Activated CD8-positive, alpha-beta memory T cell treated with anti-CD3 and anti-CD28 coated beads, Interleukin-2, amount 50 U/mL, for 1 hour (primary cell): Measurements from ENCODE around the gene TMIGD1.

ENCODE experiments used
- DNase-seq: peaks from one replicate; pipeline ENCODE4 v3.0.0-alpha.2; 2020; ENCODE audit errors: extremely low read depth

The TMIGD1 gene, protein sequence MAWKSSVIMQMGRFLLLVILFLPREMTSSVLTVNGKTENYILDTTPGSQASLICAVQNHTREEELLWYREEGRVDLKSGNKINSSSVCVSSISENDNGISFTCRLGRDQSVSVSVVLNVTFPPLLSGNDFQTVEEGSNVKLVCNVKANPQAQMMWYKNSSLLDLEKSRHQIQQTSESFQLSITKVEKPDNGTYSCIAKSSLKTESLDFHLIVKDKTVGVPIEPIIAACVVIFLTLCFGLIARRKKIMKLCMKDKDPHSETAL

DNA sequence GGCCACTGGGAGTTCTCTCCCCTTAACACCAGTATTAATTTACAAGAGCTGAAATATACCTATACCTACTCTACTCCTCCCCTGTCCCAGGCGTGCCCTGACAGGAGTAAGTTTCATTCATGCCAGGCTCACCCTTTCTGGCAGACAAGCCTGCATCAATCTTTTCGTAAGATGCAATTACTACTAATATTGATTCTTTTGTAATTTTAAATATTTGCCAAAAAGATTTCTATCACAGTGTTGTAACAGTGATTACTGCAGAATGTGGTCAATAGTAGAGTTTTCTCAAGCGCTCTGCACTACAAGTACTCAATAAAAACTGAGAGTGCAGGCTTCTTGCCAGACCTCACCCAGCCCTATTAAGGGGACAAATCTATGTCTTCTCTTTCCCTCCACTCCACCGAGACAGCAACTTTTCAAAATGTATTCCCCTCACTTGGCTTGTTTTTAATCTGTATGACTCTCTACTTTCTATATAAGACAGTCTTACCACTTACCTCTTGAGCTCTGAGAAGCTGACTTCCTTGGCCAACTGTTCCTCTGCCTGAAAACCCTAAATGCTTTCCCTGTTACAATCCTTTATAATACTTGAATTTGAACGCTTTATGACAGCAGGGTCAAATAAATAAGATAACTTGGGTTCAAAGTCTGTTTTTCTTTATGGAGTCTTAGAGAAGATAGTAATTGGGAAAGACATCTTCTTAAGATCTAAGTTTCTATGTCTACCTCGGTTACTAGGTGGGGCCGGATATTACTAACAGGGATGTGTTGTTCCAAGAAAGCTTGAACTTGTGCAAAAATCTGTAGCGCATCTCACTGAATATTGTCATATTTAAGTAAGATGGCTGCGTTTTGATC is at the start of gene TMIGD1:
TMIGD1 (minus strand) TSS at position 555 of the 858 bp plus-strand sequence. CDS start 1,924 bp downstream, outside the sequence.
- DNase-seq, result no peak

DNA sequence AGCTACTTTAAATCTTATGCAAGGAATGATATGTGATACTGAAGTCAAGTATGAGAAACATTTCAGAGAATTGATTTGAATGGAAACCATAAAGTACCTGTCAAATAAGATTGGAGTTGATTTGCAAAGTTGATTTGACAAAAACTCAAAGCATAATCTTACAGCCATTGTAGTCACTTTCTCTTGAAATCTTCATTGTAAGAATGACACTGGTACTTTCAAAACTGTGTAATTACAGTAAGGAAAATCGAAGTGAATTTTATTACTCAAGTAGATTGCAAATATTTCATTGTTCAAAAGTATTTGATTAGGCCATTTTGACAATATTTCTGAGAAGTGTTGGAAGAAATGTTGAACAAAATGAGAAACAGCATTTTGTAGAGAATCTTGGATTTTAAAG is 48.5 kb upstream of the TMIGD1 start:
- DNase-seq, result no peak

DNA sequence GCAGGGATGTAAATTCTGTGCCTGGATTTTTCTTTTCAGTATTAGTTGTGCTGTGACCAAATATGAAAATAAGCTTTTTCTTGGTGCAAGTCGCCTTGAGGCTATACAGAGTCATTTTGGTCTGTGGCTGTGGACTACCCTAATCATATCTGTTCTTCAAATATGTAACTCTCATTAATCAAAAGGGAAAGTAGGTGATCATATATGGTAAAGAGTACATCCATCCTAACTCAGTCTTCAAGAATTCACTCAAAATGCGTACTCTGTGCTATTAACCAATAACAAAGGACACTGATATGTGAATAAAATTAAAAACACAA is 47.4 kb upstream of the TMIGD1 start:
- DNase-seq, result no peak

DNA sequence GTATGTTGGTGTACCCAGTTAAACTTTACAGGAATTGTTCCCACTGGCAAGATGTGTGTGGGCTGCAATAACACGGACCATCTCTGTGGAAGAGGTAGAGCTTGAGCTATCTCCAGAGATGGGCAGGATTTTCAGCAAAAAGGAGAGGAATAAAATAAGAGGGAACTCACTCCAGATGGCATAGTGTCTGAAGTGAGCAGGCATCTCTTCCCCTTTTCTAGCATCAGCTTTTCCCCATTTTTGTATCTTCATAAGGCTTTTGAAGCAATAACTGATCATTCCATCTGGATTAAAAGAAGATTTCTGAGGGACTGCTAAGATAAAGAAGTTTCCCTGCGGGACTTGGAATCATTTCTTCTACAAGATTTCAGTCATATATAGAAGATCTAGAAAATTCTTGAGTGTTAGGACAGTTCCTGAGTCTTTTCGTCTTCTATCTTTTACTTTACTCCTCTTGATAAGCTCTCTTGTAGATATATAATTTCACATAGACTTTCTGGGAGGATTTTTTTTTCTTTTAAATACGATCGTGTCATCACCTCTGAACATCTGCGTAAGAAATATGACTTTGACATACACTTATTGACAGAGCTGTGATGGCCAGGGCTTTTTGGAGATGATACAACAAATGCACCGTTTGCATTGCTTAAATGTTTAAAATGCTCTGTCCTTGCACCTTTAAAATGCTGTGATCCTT is 46.9 kb upstream of the TMIGD1 start:
- no peak for DNase-seq

DNA sequence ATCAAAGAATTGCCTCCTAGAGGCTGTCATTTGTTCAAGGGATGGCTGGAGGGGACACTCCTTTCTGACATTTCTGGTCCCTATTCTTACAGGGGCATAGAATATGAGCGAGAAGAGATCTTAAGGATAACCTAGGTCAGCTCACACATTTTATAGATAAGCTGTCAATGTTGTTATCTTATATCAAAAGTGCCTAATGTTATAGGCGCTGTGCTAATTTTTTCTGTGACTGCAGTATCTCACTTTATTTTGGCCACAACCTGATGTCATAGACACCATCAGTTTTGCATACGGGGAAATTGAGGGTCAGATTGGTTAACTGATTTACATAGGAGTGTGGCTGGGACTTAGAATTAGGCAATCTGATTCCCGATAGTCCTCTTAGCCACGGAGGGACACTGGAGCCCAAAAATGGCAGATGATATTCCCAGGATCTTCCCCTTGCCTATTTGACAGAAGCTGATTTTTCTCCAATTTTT is 46.1 kb upstream of the TMIGD1 start:
- DNase-seq, result no peak

DNA sequence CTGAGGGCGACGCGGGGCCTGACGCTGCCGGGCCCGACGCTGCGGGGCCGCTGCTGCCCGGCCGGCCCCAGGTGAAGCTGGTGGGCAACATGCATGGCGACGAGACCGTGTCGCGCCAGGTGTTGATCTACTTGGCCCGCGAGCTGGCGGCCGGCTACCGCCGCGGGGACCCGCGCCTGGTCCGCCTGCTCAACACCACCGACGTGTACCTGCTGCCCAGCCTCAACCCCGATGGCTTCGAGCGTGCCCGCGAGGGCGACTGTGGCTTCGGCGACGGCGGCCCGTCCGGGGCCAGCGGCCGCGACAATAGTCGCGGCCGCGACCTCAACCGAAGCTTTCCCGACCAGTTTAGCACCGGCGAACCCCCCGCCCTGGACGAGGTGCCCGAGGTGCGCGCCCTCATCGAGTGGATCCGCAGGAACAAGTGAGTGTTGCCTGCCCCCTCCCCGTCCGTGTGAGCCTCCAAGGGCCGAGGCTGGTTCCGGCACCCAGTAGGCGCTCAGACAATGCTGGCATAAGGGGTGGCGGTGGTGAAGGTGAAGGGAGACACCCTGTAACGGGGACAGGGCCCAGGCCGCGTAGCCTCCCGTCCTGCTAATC is 45.5 kb upstream of the TMIGD1 start:
- no peak for DNase-seq

DNA sequence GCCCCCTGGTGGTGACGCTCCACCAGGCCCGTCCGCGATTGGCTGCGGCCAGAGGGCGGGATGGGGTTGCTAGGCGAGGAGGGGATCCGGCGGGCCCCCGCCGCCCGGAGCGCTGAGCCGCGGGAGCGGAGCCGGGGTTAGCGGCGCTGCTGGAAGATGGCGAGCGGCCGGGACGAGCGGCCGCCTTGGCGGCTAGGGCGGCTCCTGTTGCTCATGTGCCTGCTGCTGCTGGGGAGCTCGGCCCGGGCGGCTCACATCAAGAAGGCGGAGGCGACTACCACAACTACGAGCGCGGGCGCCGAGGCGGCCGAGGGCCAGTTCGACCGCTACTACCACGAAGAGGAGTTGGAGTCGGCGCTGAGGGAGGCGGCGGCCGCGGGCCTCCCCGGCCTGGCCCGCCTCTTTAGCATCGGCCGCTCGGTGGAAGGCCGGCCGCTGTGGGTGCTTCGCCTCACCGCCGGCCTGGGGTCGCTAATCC is 45.0 kb upstream of the TMIGD1 start, which contains the start of gene CPD:
CPD (plus strand) TSS at position 103 of the 478 bp plus-strand sequence; CDS start at position 157, 54 bp downstream.
- DNase-seq, result peak; percentile 86

DNA sequence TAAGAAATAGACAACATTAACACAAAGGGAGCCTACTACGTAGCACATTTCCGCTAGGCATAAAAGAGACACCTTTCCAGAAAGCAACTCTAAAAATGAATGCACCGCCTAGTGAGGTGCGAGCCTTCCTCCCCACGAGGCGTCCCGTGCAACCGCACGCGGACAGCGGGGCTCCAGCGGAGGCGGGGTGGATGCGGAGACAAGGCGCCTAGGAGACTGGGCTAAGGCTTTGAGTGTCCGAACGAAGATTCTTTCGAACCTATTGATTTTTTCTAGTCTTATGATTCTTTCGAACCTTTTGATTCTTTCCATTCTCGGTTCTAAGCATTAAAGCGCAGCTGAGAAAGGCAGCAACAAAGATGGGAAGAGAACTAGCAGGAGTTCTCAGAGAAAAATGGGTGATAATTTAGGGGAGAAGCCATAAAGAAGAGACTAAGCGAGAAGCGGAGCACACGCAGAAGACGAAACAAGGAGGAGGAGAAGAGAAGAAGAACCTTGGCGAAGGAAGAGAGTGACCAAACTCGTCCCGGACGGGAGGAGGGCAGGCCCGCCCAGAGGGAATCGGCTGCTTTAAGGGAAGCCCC is 44.5 kb upstream of the TMIGD1 start:
- DNase-seq, result no peak

DNA sequence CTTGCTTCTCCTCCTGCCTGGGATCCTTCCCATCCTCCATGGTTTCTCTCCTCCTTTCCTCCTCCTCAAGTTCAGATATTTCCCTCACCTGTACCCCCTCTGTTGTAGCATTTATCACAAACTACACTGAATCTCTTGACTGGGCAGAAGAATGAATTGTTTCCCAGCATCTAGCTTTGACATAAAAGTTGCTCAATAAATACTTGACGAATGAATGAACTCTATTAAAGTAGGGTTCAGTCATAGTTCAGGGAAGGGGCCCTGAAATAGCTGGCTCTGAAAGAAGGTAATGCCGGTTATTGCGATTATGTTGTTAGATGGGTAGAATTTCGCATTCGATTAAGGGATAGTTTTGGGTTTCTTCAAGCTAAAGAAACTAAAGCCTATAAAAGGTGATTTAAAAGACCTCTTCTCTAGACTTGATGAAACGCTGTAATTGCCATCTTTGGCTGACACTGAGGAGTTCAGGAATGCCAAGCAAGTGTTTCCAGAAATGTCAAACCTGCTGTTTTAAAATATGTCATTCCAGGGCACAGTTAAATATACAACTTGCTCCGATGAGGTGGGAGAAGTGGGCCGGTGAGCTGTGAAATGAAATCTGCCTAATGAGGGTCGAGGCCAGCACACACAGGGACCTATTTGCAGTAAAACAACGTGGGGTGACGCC is 43.9 kb upstream of the TMIGD1 start:
- DNase-seq, result no peak

DNA sequence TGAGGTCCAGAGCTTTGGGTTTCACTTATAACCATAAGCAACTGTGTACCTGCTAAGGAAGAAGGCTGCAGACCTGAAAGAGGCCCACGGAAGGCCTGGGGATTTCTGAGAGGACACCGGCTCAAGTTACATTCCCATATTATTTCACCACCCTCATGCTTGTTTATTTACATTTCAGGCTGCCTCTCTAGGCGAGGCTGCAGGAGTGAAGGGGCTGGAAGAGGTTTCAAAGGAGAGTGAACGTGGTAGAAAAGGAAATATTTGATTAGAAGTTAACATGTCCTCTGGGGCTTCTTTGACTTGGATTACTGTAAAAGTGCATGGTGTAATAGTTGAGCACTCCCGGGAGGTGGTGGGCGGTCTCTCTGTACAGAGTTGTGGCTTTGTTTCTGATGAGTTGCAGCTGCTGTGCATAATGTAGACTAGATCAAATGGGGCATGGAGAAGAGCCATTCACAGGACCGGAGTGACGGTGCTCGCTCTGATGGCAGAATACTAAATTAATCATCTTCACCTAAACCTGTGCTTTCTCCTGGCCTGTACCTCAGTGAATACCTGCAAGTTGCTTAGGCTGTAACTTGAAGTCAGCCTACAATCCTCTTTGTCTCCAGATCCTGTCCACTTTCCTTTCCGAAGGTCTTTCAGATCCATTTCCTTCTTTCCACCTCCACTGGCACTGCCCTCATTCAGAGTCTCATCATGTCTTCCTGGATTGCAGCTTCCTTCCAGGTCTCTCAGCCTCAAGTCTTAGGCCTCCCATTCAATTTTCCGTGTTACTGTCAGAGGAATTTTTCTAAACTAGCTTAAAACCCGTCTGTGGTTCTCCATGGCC is 43.0 kb upstream of the TMIGD1 start:
- no peak for DNase-seq

DNA sequence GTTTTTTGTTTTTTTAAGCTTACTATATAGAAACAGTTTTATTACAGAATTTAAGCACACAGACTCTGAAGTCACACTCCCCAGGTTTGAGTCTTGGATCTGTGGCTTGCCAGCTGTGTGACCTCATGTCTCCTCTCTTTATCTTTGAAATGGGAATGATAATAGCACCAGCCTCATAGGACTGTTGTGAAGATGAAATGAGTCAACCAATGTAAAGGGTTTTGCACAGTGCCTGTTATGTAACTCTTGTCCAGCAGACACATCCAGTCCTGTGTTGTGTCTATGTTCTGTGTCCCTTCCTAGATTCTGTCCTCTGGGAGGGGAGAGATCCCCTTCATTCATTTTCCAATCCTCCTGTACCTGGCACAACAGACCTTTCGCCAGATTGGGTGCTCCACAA is 41.8 kb upstream of the TMIGD1 start:
- DNase-seq, result no peak

DNA sequence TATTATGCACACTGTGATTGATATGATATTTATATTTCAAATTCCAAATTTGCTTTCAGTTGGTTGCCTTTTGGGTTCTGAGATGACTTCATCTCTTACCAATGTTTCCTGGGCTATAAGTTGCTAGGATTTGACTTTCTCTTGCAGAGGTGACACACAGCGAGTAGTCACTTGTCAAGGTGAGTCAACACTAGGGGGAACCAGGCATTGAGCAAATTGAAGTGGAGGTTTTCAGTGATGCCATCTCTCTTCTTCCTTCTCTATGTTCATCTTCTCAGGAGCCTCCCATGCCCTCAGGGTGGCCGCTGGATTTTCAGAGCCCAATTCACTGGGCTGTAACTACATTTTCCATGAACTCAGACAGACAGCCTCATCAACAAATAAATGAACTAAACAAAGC is 38.9 kb upstream of the TMIGD1 start:
- no peak for DNase-seq

DNA sequence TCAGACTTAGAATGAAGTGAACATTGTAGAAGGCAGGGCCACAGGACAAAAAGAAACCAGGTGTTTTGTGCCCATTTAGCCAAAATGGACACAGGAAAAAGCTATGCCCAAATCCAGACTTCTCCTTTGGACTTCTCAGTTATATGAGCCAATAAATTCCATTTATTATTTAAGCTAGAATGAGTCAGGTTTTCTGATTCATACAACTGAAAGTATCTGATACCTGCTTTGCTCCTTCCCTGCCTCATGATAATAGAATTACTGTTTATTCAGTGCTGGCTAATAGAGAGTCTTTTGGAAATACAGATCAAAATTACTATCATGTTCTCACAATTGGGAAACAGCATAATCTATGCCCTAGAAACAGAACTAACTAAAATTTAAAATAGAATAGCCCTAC is 36.1 kb upstream of the TMIGD1 start:
- DNase-seq, result no peak

DNA sequence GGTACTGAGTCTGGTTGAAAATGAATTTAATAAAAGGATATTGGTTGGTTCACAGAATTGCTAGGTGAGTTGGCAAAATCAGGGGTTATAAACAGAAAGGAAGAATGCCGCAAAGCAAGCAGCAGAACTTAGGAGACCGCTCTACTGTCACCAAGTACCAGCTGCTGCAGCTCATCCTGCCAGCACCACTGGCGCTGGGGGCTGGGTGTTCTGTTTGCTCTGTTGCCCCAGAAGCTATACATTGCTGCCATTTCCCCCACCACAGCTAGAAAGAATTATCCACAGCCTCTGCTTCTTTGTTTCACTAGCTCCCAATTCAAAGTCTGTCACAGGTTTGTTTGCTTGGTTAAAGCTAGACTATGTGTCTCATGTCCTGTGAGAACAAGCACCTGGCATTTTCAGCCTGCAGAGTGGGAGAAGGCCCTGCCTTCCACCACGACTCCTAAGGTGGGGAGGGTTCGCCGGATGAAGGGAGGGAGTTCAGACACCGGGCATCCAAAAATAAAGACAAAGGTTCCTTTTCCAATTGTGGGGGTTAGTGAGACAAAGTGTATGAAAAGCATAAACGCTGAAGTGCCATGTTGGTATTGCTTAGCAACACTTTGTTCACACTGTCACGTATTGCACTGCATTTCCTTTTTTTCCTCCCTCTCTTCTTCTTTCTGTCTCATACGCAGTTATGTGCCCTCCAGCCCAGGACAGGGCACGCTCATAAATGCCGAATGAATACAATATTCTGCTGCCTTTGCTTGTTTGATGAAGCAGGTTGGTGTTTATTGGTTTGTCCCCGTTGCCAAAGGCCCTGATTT is 35.3 kb upstream of the TMIGD1 start:
- DNase-seq, result no peak

DNA sequence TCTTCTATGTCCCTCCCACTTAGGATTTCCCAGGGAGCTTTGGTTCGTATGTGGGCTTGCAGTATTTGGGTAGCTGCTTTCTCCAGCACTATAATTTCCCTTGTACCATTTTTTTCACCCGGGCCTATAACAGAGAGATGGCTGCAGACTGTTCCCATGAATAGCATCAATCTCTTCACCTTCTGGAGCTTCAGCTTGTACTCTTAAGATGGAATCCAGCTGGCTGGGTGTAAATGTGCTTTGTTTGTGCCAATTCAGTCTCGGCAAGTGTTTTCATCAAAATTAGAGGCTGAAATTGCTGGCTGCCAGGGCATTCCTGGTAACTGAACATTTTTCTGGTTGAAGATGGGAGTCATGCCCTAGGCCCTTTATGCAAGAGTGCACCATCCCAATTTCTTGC is 32.7 kb upstream of the TMIGD1 start:
- no peak for DNase-seq

DNA sequence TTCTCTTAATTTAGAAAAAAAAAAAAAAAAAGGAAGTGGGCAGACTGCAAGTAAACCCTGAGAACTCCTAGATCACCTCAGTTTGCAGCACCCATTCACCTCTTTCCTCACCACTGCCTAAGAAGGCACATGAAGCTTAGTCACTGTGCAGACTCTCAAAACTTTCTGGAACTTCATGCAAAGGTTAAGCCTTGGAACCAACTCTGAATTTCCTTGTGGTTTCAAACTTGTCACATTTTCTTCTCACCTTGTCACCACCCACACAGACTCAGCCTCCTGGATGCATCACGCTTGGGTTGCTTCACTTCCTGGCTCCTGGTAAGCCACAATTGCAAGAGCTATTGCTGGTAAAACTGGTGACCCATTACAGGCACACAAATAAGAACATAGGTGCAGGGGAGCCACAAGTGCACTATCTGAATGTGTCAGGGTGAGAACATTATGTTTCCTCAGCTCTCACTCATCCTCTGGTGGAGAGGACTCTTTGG is 29.9 kb upstream of the TMIGD1 start:
- DNase-seq, result peak; percentile 77

DNA sequence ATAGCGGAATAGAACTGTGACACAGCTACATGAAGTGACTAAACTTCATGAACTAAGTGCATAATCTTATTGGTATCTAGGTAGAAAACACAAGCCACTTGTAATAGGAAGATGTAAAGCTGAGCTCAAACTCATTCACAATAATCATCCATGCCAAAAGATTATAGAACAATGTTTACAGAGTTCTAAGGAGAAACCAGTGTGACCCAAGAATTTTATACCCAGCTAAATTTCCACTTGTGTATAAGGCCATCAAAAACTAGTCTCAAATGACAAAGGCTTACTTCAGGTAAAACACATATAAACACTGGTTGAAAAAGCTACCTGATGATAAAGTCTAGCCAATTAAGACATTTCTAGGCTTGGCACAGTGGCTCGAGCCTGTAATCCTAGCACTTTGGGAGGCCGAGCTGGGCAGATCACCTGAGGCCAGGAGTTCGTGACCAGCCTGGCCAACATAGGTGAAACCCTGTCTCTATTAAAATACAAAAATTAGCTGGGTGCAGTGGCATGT is 28.0 kb upstream of the TMIGD1 start:
- no peak for DNase-seq

DNA sequence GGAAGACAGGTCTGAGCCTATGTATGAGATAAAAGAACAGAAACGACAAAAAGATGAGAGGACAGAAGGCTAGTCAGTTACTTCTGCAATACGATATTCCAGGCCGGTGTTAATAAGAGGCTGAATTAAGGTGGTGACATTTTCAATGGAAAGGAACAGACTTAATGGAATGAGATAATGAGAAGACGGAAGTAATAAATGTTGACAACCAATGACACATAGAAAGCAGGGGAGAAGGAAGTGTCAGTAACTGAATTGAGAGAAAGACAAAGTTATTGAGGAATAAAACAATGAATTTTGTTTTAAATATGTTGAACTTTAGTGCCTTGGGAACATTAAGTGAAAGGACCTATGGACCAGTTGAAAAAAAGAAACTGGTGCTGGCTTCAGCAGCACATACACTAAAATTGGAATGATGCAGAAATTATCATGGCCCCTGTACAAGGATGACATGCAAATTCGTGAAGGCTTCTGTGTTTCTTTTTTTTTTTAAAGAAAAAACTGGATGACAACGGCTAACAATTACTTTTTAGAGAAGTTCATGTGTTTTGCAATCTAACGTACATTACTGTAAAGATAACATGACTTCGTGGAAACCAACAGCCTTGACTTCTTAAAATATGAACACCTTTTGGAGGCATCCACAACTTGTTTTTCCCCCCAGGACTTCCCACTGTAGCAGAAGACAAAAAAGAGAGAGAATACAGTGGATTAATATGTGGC is 26.4 kb upstream of the TMIGD1 start:
- DNase-seq, result no peak
